WI38 (cell line): Measurements from ENCODE around the gene MAN1C1.

Experiments
- H3K4me3 ChIP-seq: 2 replicates; pipeline ENCODE4 v1.5.1; 2011; ENCODE audit warnings: low read depth, mild to moderate bottlenecking, control low read depth, low read length
- TF ChIP-seq, protein P1 (sequence below): IDR thresholded peaks from 2 replicates; pipeline ENCODE4 v1.5.1; 2012; ENCODE audit warnings: low read depth, mild to moderate bottlenecking, control low read depth, low read length

MAN1C1 gene

DNA sequence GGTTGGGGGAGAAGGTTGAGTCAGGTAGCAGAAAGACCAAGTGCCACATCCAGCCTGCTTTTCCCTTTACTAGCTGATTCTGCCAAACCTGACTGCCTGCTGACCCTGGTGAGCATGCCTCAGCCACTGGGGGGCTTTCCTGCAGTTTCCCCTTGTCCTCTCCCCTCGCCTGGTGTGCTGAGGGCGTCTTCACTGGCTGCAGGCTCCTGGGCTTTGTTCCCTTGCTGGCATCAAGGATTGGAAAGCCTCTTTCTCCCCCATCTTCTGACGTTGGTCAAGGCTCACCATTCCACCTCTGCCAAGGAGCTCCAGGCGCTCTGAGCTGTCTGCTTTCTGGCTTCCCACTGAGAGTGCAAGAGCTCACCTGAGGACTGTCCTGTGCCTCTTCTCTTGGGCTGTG, 28.4 kb downstream of the MAN1C1 start:
- TF ChIP-seq, protein P1, sequence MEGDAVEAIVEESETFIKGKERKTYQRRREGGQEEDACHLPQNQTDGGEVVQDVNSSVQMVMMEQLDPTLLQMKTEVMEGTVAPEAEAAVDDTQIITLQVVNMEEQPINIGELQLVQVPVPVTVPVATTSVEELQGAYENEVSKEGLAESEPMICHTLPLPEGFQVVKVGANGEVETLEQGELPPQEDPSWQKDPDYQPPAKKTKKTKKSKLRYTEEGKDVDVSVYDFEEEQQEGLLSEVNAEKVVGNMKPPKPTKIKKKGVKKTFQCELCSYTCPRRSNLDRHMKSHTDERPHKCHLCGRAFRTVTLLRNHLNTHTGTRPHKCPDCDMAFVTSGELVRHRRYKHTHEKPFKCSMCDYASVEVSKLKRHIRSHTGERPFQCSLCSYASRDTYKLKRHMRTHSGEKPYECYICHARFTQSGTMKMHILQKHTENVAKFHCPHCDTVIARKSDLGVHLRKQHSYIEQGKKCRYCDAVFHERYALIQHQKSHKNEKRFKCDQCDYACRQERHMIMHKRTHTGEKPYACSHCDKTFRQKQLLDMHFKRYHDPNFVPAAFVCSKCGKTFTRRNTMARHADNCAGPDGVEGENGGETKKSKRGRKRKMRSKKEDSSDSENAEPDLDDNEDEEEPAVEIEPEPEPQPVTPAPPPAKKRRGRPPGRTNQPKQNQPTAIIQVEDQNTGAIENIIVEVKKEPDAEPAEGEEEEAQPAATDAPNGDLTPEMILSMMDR = no peak

DNA sequence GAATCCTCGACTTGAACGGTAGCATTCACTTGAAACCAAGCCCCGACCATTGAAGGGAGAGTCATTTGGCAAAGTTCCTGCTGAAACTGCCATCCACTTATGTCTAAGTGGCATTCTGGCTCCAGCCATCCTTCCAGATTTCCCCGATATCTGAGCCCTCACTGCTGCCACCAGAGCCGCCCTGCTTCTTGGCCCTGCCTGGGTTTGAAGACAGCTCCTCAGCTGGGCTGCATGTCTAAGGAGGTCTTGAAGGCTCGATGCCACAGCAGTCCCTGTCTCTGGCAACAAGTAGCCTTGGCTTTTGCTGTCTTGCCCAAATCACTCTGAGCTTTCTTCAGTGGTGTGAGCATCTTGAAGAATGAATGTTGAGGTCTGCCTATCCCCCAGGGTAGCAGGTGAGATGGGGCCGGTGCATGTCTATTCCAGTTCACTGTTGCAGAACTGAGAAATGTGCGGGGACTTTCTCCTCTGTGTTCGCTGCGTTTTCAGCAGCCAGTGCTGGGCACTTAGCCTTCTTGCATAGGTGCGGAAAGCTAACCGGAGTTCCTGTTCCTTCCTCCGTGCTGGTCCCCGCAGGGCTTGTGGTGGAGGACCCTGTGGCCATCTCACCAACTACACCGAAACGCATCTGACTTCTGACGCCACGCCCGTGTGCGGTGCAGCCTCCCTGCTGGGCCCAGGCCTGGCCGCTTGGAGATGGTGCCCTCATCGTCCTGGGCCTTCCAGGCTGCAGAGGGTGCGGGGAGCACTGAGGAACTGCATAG, 29.2 kb downstream of the MAN1C1 start:
- TF ChIP-seq, protein P1 = no peak
- no peak overlapping the region for H3K4me3 ChIP-seq

More for the DNA sequence above, 28.4 kb downstream of the MAN1C1 start:
- H3K4me3 ChIP-seq = no peak overlapping the region

DNA sequence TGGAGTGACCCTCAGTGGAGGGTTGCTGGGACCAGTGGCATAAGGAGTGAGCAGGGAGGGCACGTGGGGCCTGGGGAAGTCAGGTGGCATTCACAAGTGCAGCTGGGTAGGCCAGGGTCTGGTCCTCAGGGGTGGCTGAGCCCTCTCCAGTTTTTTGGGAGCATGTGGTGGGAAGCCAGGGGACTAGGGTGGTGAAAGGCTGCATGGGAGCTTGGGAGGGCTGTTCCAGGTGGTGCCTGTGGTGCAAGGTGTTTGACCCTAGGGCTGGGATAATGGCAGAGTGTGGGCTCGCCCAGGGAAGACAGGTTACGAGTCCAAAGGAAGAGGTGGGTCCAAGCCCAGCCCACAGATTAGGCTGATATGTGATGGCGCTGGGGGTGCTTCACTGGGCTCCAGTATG, 30.5 kb downstream of the MAN1C1 start:
- H3K4me3 ChIP-seq = no peak overlapping the region
- TF ChIP-seq, protein P1 = no peak

DNA sequence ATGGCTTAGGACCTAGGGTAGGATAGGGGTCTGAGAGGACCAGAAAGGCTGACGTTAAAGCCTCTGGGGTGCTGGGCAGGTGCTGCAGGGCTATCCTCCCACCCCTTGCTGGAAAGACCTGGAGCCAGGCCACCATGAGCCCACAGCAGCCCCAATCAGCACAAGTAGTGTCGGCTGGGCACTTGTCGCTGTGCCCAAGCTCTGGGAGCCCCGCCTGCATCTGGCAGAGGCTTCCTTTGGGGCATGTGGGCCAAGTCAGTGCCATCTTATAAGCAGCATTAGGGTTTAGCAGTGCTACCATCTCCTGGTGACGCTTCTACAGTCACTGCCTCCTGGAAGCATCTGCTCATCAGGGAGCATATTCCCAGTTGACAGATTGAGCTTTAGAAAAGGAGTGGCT, 31.3 kb downstream of the MAN1C1 start:
- TF ChIP-seq, protein P1 = no peak
- H3K4me3 ChIP-seq = no peak overlapping the region

DNA sequence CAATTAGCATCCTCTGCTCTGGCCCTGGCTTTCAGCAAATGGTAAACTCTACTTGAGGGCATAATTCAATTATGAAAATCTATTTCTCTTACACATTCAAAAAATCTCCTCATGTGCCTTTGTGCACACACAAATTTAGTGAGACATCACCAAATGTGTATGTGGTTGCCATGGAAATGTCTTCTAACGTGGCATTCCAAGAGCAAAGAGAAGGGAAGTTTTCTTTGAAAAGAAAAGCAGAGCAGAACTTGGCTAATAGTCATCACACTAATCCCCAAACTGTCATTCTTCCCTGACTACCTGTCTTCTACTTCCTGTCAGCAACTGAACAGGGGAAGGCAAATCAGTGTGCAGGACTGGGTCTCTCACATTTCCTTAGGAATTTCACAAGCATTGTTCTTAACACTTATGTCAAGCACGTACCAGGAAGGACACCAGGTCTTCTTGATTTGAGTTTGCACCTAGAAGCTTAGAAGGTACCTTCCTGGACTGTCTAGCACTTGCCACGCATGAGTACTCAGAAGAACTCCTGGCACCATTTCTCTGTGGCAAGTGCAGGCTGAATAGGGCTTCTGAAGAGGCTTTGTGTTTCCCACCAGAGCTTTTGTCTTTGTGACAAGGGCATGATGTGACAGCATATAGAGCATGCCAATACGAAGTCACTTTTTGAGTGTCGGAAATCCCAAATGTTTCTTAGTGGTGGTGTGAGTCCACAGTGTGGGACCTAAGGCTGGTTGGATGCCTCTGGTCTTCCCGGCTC, 32.3 kb downstream of the MAN1C1 start:
- H3K4me3 ChIP-seq = no peak overlapping the region
- TF ChIP-seq, protein P1 = no peak

DNA sequence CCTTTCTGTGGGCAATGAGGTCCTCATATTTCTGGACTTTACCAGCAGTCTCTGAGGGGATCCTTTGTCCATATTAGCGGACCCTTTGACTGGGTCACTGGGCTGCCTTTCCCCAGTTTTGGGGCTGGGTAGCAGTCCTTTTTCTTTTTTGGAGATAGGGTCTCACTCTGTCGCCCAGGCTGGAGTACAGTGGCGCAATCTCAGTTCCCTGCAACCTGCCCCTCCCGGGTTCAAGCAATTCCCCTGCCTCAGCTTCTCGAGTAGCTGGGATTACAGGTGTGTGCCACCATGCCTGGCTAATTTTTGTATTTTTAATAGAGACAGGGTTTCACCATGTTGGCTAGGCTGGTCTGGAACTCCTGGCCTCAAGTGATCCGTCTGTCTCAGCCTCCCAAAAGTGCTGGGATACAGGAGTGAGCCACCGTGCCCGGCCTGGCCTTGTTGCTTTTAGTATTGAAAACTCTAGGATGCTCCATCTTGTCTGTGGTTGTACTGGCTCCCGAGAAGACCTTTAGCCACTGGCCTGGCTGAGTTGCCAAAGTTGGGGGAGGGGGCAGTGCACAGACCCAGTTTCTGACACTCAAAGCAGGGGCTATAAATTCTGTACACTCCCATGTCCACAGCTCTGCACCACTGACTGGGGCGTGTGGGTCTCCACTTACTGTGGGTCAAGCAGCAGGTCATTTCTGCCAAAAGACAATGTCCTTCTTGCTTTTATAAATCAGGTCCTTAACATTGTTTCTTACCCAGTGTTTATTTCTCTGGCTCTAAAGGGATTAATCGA, 33.1 kb downstream of the MAN1C1 start:
- TF ChIP-seq, protein P1 = no peak
- H3K4me3 ChIP-seq = no peak overlapping the region
